HG03442 (cell line): Measurements from ENCODE around the gene GDAP1L1.
"Not testable (repeated sequence)": the region's sequence is repeated elsewhere in the genome, so short reads cannot be mapped to it uniquely, and the experiment has no call there.

Source experiments
- ATAC-seq: cut with Tn5 transposase; IDR thresholded peaks from one replicate; pipeline ENCODE4 v1.9.1; 2021; ENCODE audit warnings: mild to moderate bottlenecking, moderate library complexity; ENCODE audit not compliant: unreplicated experiment

The GDAP1L1 gene

DNA sequence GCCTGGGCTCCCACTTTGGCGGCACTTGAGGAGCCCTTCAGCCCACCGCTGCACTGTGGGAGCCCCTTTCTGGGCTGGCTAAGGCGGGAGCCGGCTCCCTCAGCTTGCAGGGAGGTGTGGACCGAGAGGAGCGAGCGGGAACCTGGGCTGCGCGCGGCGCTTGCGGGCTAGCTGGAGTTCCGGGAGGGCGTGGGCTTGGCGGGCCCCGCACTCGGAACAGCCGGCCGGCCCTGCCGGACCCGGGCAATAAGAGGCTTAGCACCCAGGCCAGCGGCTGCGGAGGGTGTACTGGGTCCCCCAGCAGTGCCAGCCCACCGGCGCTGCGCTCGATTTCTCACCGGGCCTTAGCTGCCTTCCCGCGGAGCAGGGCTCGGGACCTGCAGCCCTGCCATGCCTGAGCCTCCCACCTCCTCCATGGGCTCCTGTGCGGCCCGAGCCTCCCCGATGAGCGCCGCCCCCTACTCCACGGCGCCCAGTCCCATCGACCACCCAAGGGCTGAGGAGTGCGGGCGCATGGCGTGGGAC, 52.0 kb downstream of the GDAP1L1 start:
- not testable (repeated sequence) for ATAC-seq

DNA sequence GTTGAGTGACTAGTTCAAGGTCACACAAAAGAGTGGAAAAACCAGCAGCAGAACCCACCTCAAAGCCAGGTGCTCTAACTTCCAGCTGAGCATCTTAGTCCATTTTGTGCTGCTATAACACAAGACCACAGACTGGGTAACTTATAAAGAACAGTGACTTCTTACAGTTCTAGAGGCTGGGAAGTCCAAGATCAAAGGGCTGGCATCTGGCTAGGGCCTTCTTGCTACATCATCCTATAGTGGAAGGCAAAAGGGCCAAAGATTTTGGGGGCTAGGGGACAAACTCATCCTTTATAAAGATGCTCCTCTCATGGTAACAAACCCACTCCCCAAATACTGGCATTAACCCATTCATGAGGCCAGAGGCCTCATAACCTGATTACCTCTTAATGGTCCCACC, 54.2 kb downstream of the GDAP1L1 start:
- no peak for ATAC-seq

- no peak for ATAC-seq
Observed at GRCh38 chr20:44302026-44302669, 55.0 kb downstream of the GDAP1L1 start.

GRCh38 chr20:44302736-44303135, 55.6 kb downstream of the GDAP1L1 start:
- no peak for ATAC-seq

- ATAC-seq, result no peak
Observed at GRCh38 chr20:44304383-44304782, 57.3 kb downstream of the GDAP1L1 start.

DNA sequence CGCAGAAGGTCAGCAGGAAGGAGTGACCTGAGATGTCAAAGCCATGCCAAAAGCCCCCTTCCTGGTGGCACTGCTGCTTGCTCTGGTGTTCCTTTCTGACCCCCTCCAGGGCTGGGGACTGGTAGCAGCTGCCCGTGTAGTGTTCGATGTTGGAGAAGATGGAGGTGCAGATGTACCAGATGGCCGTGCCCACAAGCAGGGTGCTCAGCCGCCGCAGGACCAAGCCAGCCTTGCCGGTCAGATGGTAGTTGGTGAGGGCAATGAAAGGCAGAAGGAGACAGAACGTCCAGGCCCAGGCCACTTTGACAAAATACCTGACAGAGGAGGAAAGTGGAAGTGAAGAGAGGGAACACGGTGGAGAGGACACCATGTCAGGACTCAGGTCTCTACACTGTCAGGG, 59.8 kb downstream of the GDAP1L1 start:
- no peak for ATAC-seq

GRCh38 chr20:44309763-44310663, 62.9 kb downstream of the GDAP1L1 start:
- peak; percentile 3 for ATAC-seq

DNA sequence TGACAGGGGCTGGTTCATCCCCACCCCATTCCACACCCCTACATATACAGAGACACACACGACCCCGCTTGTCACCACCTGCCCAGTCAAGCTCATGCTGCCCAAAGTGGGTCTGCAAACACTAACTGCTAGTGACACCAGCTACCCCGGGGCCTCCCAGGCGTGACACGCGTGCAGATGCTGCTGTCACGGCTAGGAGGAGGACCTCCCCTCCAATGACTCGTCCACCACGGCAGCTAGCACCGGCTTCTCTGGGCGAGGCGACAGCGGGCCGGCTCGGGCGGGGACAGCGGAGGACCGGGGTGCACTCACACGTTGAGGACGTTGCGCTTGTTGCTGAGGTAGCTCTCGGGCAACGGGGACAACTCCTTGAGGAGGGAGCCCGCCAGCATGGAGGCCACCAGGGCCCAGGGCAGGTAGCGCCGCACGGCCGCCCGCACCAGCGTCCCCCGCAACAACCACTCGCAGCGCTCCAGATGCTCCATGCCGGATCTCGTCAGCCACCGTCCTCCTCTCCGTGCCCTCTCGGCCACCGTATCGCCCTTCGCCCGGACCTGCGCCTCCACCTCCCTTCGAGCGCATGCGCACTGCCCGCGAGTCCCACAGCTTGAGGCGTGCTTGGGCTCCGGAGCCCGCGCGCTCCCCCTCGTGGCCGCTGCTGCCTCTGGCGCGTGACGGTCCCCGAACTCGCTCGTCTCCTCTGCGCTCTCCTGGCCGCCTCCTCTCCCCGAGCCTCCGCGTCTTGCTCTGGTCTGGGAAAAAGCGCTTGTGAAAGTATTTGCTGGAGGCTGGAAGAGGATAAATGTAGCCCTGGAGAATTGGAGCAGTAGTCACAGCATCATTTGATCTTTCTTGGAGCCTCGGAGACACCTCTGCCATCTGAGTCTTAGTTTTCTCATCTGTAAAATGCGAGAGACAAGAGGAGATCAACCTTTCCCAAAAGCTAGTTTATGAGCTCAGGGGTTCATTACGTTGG, 63.8 kb downstream of the GDAP1L1 start, which contains the start of gene FITM2:
Gene FITM2 (minus strand): TSS at position 539 of the 976 bp plus-strand sequence. CDS start 54 bp downstream, at position 485.
- ATAC-seq, result peak; percentile 82

DNA sequence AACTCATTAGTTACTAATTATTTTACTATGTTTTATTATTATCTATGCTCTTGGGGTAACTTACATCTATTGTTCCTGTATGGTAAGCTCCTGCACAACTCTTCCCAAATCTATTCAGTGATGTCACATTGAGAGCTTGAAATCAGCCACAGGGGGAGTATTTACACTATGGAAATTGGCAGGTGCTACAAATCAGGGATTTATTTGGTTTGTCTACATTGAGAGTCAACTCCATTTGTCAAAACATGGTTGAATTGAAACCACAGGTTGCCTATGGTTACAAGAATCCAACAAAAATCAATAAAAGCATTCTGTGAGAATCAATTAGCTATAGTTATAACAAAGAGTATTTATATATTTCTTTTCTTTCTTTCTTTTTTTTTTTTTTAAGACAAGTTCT, 67.8 kb downstream of the GDAP1L1 start:
- ATAC-seq, result no peak

DNA sequence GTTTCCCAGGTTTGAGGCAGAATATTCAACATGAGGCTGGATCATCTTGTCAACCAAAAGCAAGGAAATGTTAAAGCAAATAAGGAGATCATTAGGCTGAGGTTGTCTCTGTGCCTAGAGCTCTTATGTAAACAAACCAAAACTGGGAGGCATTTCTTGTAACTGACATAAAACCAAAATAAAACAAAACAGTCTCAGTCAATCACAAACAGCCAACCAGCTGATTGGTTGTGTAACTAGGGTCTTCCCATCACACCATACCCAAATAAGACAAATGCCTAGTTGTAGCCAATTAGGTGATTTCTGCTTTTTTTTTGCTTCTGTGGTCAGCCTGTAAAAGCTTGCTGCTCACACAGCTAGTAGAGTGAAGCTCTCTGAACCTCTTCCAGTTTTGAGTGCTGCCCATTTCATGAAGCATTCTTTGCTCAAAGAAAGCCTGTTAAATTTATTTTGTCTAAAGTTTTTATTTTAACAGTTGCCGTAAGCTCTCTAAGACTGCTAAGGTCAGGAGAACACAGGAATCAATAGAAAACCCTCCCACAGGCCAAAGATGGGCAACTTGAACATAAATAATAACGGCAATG, 72.8 kb downstream of the GDAP1L1 start:
- ATAC-seq, result no peak

GRCh38 chr20:44324343-44324742, 77.2 kb downstream of the GDAP1L1 start:
- ATAC-seq, result no peak

GRCh38 chr20:44326391-44327159, 79.5 kb downstream of the GDAP1L1 start:
- ATAC-seq, result no peak

DNA sequence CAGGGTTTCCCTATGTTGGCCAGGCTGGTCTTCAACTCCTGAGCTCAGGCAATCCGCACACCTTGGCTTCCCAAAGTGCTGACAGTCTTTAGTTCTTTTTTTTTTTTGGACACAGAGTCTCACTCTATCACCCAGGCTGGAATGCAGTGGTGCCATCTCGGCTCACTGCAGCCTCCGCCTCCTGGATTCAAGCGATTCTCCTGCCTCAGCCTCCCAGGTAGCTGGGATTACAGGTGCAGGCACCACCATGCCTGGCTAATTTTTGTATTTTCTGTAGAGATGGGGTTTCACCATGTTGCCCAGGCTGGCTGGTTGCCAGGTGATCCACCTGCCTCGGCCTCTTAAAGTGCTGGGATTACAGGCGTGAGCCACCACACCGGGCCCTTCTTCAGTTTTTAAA, 80.6 kb downstream of the GDAP1L1 start:
- ATAC-seq, result not testable (repeated sequence)

GRCh38 chr20:44328428-44328827, 81.3 kb downstream of the GDAP1L1 start:
- no peak for ATAC-seq
